Esophagus muscularis mucosa (tissue), 3 donors: ENCODE data around the gene NOP10.

Experiments
- POLR2A ChIP-seq: fragments of 450-650 bp; IDR thresholded peaks from one replicate; pipeline ENCODE4 v1.6.1; 2017; ENCODE audit warnings: antibody characterized with exemption, moderate library complexity, mild to moderate bottlenecking, low read depth
- POLR2AphosphoS5 ChIP-seq, 2 donors: sonication (generic); formaldehyde crosslinking; IDR thresholded peaks; one replicate each; pipeline ENCODE4 v1.6.1; 2017; ENCODE audit warnings: antibody characterized with exemption in 2 of 2
- TF ChIP-seq, protein P1 (sequence below), 3 experiments: fragments of 200-600 bp in 2 of 3; fragments of 450-650 bp in 1 of 3; sonication (generic) in 2 of 3; IDR thresholded peaks; one replicate each; pipeline ENCODE4 v1.5.1; 2017 to 2019; ENCODE audit warnings: antibody characterized with exemption in 3 of 3, mild to moderate bottlenecking in 2 of 3, moderate library complexity in 1 of 3

DNA sequence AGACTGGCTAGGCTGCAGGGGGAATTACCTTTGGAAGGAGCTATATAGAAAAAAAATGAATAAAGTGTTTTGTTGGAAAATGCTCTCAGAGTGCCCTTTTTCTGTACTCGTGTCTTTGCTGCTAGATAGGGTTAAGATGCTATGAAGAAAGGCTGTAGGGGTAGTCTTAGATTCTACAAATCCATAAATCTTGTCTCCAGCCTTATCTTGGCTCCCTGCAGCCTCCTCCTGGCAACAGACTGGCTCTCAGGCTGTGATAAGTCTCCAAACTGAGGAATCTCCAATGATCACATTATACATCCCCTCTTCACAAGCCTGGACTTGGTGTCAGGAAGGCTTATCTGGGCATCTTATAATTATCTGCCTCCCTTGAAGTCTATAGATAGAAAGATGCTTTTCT, 14.7 kb upstream of the NOP10 start:
- TF ChIP-seq, protein P1, sequence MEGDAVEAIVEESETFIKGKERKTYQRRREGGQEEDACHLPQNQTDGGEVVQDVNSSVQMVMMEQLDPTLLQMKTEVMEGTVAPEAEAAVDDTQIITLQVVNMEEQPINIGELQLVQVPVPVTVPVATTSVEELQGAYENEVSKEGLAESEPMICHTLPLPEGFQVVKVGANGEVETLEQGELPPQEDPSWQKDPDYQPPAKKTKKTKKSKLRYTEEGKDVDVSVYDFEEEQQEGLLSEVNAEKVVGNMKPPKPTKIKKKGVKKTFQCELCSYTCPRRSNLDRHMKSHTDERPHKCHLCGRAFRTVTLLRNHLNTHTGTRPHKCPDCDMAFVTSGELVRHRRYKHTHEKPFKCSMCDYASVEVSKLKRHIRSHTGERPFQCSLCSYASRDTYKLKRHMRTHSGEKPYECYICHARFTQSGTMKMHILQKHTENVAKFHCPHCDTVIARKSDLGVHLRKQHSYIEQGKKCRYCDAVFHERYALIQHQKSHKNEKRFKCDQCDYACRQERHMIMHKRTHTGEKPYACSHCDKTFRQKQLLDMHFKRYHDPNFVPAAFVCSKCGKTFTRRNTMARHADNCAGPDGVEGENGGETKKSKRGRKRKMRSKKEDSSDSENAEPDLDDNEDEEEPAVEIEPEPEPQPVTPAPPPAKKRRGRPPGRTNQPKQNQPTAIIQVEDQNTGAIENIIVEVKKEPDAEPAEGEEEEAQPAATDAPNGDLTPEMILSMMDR (IDR thresholded peaks at IDR 0.05), result no peak
- no peak for TF ChIP-seq POLR2AphosphoS5 (IDR thresholded peaks at IDR 0.05)
- no peak for TF ChIP-seq POLR2A
